ENCODE data around the gene TC2N.

Gene TC2N

DNA sequence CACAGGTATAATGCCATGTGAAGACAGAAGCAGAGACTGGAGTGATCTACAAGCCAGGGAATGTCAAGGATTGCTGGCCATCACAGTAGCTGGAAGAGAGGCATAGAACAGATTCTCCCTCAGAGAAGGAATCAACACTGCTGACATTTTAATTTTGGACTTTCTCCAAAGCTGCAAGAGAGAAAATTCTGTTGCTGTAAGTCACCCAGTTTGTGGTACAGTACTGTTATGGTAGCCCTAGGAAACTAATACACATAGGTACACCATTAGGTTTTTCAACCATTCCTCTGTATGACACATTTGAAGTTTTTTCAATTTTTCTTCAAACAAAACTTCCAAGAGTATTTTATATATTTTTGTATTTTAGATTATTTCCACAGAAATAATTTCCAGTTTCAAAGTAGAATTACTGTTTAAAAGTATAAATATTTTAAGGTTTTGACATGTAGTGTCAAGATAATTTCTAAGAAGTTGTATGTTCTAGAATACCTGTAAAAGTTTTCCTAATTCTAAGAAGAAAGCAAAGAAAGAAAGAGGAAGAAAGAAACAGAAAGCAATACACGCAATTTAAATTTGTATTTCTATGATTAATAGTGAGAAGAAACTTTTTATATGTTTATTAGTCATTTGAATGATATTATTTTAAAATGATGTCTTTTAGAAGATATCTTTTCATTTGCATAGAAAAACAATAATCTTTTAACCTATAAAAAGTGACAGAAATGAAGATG, 70.6 kb downstream of the TC2N start:
- Mint-ChIP-seq H3K27ac (peak overlapping the region; percentile 54), H3K4me1 (ENCODE audit: low read depth) (peaks cover 21% of the 10 kb centered on the region), H3K27me3 (no peaks in the 10 kb centered on the region), H3K4me3 (no peak overlapping the region), H3K9me3 (no peaks in the 10 kb centered on the region), H3K36me3 (ENCODE audit: low read depth) (peaks cover 29% of the 10 kb centered on the region)

GRCh38 chr14:91793704-91794103, 73.6 kb downstream of the TC2N start:
- Mint-ChIP-seq H3K9me3 (no peaks in the 10 kb centered on the region), H3K27me3 (no peaks in the 10 kb centered on the region), H3K4me1 (ENCODE audit: low read depth) (peaks cover 17% of the 10 kb centered on the region)

GRCh38 chr14:91786188-91786587, 81.1 kb downstream of the TC2N start:
- no peak overlapping the region for H3K27ac Mint-ChIP-seq
- H3K36me3 Mint-ChIP-seq (ENCODE audit: low read depth), result peaks cover 19% of the 10 kb centered on the region
- H3K4me1 Mint-ChIP-seq (ENCODE audit: low read depth), result peaks cover 4% of the 10 kb centered on the region
- H3K27me3 Mint-ChIP-seq, result no peaks in the 10 kb centered on the region
- H3K4me3 Mint-ChIP-seq, result no peak overlapping the region
- no peaks in the 10 kb centered on the region for H3K9me3 Mint-ChIP-seq

More at GRCh38 chr14:91793704-91794103, 73.6 kb downstream of the TC2N start:
- no peak overlapping the region for H3K4me3 Mint-ChIP-seq
- H3K27ac Mint-ChIP-seq, result peak overlapping the region; percentile 51
- peaks cover 34% of the 10 kb centered on the region for H3K36me3 Mint-ChIP-seq (ENCODE audit: low read depth)

GRCh38 chr14:91780452-91780851, 86.9 kb downstream of the TC2N start:
- no peak overlapping the region for H3K4me3 Mint-ChIP-seq
- no peaks in the 10 kb centered on the region for H3K9me3 Mint-ChIP-seq
- no peak overlapping the region for H3K27ac Mint-ChIP-seq
- H3K4me1 Mint-ChIP-seq (ENCODE audit: low read depth), result peaks cover 4% of the 10 kb centered on the region
- H3K27me3 Mint-ChIP-seq, result no peaks in the 10 kb centered on the region
- H3K36me3 Mint-ChIP-seq (ENCODE audit: low read depth), result peaks cover 5% of the 10 kb centered on the region

DNA sequence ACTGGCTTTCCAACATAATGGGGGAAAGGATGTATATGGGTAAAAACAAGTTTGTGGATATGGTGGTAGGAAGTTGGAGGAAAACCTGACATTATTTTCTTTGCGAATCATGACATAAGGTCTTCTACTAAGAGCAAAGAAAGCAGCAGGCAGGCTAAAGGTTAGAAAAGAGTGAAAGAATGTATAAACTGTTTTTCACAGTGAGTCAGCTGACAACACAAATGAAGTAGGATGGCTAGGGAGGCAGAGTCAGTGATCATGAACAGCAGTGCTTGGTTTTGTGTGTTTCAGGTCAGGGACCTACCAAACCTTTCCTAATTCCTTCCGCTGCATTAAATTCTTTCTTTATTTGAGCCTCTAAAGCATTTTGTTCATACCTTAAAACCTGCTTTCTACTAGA, 89.1 kb downstream of the TC2N start:
- Mint-ChIP-seq H3K36me3 (ENCODE audit: low read depth) (peaks cover 5% of the 10 kb centered on the region), H3K27ac (no peak overlapping the region), H3K27me3 (no peaks in the 10 kb centered on the region), H3K4me3 (no peak overlapping the region), H3K4me1 (ENCODE audit: low read depth) (peaks cover 18% of the 10 kb centered on the region), H3K9me3 (no peaks in the 10 kb centered on the region)

GRCh38 chr14:91774140-91775096, 92.9 kb downstream of the TC2N start:
- H3K27ac Mint-ChIP-seq, result no peak overlapping the region
- no peaks in the 10 kb centered on the region for H3K36me3 Mint-ChIP-seq (ENCODE audit: low read depth)
- H3K4me3 Mint-ChIP-seq, result no peak overlapping the region
- H3K9me3 Mint-ChIP-seq, result no peaks in the 10 kb centered on the region
- H3K27me3 Mint-ChIP-seq, result no peaks in the 10 kb centered on the region
- H3K4me1 Mint-ChIP-seq (ENCODE audit: low read depth), result peaks cover 14% of the 10 kb centered on the region

- no peaks in the 10 kb centered on the region for H3K27me3 Mint-ChIP-seq
These were observed 97.2 kb downstream of the TC2N start for GRCh38 chr14:91770185-91770584.

DNA sequence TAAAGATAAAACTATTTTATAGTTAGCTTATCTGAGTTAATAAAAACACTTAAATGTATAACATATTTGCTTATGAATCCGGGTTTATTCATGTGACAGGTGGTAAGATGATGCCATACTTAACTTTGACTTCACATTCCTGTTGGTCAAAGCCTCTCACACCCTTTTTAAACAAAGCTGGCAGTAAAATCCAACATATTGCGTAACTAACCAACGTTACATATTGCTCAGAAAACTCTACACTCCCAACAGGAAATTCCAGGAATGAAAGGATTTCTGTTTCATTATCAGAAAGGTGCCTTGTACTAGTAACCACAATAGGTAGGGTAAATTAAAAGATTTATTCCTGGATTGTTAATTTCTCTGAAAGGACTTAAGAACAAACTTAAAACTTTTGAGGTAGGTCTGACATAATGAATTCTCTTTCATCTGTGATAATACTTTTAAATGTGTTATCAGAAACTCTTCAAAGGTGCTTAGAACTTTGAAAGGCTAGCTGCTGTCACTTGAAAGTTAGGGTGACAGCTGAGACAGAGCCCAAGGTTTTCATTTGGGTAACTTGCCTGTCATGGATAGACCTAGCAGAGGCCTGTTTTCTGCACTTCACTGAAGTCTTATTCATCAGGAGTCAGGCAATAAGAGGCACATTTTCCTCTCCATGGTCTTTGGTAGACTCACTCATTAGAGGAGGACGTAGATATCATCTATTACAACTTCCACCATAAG, 111.6 kb downstream of the TC2N start:
- Mint-ChIP-seq H3K9me3 (peaks cover 20% of the 10 kb centered on the region), H3K36me3 (ENCODE audit: low read depth) (peaks cover 17% of the 10 kb centered on the region), H3K27ac (no peak overlapping the region), H3K27me3 (no peaks in the 10 kb centered on the region), H3K4me1 (ENCODE audit: low read depth) (no peaks in the 10 kb centered on the region), H3K4me3 (no peak overlapping the region)

More at GRCh38 chr14:91770185-91770584, 97.2 kb downstream of the TC2N start:
- Mint-ChIP-seq H3K36me3 (ENCODE audit: low read depth) (no peaks in the 10 kb centered on the region), H3K27ac (no peak overlapping the region), H3K9me3 (no peaks in the 10 kb centered on the region), H3K4me1 (ENCODE audit: low read depth) (peaks cover 14% of the 10 kb centered on the region), H3K4me3 (no peak overlapping the region)

DNA sequence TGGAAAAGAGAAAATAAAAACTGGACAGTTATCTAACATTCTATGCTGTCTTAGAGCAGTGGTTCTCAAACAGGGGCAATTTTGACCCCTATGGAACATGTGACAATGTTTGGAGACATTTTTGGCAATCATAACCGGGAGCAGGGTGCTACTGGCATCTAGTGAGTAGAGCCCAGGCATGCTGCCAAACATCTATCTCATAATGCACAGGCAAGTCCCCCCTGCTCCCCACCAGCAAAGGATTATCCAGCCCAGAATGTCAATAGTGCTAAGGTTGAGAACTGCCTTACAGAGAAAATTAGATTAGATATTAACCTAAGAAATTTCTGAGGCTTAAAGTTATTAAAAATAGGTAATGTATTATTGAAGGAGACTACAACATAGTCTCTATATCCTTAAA, 112.5 kb downstream of the TC2N start:
- H3K4me3 Mint-ChIP-seq, result no peak overlapping the region
- peaks cover 15% of the 10 kb centered on the region for H3K9me3 Mint-ChIP-seq
- no peaks in the 10 kb centered on the region for H3K27me3 Mint-ChIP-seq
- H3K4me1 Mint-ChIP-seq (ENCODE audit: low read depth), result no peaks in the 10 kb centered on the region
- no peak overlapping the region for H3K27ac Mint-ChIP-seq
- H3K36me3 Mint-ChIP-seq (ENCODE audit: low read depth), result peaks cover 10% of the 10 kb centered on the region

DNA sequence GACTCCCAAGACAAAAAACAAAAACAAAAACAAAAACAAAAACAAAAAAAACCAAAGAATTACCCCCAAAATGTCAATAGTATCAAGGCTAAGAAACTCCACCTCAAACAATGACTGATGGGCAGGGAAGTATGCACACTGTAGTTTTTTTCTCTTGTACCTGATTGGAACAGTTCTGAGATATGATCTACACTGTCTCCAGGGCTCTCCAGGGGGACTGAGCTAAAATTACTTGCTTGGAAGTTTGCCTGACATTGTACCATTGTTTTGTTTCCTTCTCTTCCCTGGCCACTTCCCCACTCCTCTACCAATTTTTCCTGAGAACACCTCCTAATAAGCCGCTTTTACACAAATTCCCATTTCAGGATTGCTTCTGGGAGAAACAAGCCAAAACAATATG, 113.2 kb downstream of the TC2N start:
- Mint-ChIP-seq H3K27ac (no peak overlapping the region), H3K9me3 (peaks cover 8% of the 10 kb centered on the region), H3K27me3 (no peaks in the 10 kb centered on the region), H3K36me3 (ENCODE audit: low read depth) (peaks cover 4% of the 10 kb centered on the region), H3K4me3 (no peak overlapping the region), H3K4me1 (ENCODE audit: low read depth) (no peaks in the 10 kb centered on the region)

DNA sequence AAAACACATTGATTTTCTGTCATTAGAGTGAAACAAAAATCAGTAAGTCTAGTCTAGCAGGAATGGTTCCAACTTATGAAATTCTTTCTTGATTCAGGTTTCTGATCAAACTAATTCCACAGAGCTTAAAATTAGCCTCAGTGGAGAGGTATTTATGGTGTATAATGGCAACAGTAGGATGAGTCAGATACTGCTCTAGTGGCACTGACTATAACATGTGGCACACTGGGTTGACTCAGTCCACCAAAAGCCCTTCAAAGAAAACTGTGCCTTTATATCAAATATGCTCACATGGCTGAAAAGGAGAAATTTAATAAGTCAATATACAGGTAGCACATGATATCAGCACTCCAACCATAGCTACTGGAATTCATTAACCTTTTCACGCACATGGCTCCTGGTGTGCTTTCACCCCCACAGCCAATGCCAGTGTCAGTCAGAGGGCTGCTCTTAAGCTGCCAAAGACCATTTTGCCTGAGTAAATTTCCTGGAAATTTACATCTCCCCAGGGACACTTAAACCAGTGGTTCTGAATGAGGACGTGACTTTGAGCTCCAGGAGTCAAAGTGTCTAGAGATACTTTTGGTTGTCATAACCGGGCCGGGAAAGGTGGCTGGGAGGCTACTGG, 113.7 kb downstream of the TC2N start:
- Mint-ChIP-seq H3K36me3 (ENCODE audit: low read depth) (no peaks in the 10 kb centered on the region), H3K27ac (no peak overlapping the region), H3K27me3 (no peaks in the 10 kb centered on the region), H3K4me3 (no peak overlapping the region), H3K9me3 (peaks cover 3% of the 10 kb centered on the region), H3K4me1 (ENCODE audit: low read depth) (no peaks in the 10 kb centered on the region)

DNA sequence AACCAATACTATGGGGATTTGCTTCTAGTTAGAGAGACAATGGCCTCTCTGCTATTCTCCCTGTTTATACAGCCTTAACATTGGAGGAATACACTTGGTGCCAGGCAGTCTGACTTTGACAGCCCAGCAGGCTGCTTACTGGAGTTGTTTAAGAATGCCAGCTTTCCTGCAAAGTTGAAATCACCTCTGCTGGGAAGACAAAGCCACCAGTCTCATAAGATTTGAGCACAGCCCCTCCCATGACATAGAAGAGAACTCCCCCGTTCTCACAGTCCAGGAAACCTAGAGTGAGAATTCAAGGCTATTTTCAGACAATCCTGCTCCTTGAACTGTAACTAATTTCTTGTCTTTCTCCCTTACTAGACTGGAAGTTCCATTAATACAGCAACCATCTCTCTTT, 114.4 kb downstream of the TC2N start:
- Mint-ChIP-seq H3K36me3 (ENCODE audit: low read depth) (no peaks in the 10 kb centered on the region), H3K9me3 (no peaks in the 10 kb centered on the region), H3K4me3 (no peak overlapping the region), H3K27ac (no peak overlapping the region), H3K27me3 (no peaks in the 10 kb centered on the region), H3K4me1 (ENCODE audit: low read depth) (no peaks in the 10 kb centered on the region)

DNA sequence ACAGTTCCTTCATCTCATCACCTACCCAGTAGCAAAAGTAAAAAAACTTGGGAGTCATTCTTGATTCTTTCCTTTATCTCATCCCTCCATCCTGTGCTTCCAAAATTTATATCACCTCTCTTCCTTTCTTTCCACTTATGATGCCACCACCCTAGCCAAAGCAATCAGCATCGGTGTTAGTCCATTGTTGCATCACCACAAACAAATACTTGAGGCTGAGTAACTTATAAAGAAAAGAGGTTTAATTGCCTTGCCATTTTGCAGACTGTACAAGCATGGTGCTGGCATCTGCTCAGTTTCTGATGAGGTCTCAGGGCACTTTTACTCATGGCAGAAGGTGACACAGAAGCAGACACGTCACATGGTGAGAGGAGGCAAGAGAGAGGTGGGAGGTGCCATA, 115.6 kb downstream of the TC2N start:
- Mint-ChIP-seq H3K4me1 (ENCODE audit: low read depth) (no peaks in the 10 kb centered on the region), H3K27ac (no peak overlapping the region), H3K36me3 (ENCODE audit: low read depth) (no peaks in the 10 kb centered on the region), H3K27me3 (no peaks in the 10 kb centered on the region), H3K4me3 (no peak overlapping the region), H3K9me3 (no peaks in the 10 kb centered on the region)

DNA sequence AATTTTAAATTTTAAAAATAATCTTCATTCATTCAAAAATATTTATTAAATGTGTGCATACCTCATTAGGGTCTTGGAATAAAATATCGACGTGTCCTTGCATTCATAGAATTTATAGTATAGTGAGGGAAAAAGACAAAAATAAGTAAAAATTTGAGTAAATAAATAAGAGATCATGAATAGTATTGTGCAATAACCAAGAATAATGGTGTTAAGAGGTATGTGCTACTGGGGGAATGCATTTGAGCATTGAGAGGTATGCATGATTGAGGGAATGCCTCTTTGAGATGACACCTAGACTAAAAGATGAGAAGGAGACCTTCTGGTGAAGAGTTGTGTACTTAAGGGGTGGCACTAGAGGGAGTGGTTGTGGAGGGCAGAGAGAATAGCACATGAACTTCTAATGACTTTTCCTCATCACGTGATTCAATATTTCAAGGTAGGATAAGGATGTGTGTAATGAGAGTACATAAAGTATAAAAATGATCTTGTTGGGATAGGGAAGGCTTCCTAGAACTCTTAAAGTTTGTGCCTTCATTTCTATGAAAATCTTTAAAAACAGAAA, 116.6 kb downstream of the TC2N start:
- Mint-ChIP-seq H3K4me1 (ENCODE audit: low read depth) (no peaks in the 10 kb centered on the region), H3K27ac (no peak overlapping the region), H3K4me3 (no peak overlapping the region), H3K9me3 (no peaks in the 10 kb centered on the region), H3K27me3 (no peaks in the 10 kb centered on the region), H3K36me3 (ENCODE audit: low read depth) (no peaks in the 10 kb centered on the region)

Data from stimulated activated naive CD8-positive, alpha-beta T cell treated with anti-CD3 and anti-CD28 coated beads, Interleukin-15, Interleukin-2, amounts not matched to agents 100 ng/mL and 50 ng/mL, for 24 hours (primary cell).